GM18520 (cell line): Measurements from ENCODE around the gene LAMB4.

Experiments
- ATAC-seq: cut with Tn5 transposase; IDR thresholded peaks from one replicate; pipeline ENCODE4 v1.9.1; 2021; ENCODE audit not compliant: unreplicated experiment

The LAMB4 gene

GRCh38 chr7:107973861-107974260 is 156.3 kb downstream of the LAMB4 start:
- ATAC-seq = no peak
